ENCODE data around the gene KHSRP.

The KHSRP gene

DNA sequence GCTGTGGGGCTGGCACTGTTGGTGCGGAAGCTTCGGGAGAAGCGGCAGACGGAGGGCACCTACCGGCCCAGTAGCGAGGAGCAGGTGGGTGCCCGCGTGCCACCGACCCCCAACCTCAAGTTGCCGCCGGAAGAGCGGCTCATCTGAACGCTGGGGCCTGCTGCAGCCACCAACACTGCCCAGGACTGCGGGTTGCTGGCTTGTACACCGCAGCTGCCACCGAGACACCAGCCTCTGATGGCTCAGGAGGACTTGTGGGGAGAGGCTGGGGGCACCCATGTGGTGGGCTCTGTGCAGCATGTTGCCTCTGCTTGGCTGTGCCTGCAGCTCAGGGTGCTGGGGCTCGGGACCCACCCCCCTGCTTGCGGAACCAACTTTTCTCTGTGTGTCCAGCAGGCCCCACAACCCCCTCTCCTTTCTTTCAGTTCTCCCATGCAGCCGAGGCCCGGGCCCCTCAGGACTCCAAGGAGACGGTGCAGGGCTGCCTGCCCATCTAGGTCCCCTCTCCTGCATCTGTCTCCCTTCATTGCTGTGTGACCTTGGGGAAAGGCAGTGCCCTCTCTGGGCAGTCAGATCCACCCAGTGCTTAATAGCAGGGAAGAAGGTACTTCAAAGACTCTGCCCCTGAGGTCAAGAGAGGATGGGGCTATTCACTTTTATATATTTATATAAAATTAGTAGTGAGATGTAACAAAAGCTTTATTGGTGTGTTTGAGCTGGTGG lies 42.1 kb upstream of the KHSRP start:
- H3K4me3 ChIP-seq (ENCODE audit: low read depth, low read length), result no peak overlapping the region
- peaks cover 18% of the 10 kb centered on the region for H3K27me3 ChIP-seq (replicated peaks)
- in situ Hi-C loops (cut with HindIII; ENCODE audit: low pct_ligation_motif_present, low sequenced_read_pairs), result no loop called here
- no peak overlapping the region for H3K27ac ChIP-seq
- DNase-seq, result no peak
- TF ChIP-seq, protein P1, sequence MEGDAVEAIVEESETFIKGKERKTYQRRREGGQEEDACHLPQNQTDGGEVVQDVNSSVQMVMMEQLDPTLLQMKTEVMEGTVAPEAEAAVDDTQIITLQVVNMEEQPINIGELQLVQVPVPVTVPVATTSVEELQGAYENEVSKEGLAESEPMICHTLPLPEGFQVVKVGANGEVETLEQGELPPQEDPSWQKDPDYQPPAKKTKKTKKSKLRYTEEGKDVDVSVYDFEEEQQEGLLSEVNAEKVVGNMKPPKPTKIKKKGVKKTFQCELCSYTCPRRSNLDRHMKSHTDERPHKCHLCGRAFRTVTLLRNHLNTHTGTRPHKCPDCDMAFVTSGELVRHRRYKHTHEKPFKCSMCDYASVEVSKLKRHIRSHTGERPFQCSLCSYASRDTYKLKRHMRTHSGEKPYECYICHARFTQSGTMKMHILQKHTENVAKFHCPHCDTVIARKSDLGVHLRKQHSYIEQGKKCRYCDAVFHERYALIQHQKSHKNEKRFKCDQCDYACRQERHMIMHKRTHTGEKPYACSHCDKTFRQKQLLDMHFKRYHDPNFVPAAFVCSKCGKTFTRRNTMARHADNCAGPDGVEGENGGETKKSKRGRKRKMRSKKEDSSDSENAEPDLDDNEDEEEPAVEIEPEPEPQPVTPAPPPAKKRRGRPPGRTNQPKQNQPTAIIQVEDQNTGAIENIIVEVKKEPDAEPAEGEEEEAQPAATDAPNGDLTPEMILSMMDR (IDR thresholded peaks at IDR 0.05; ENCODE audit: low read depth, low read length, missing control alignments), result no peak
- H3K36me3 ChIP-seq (replicated peaks), result no peaks in the 10 kb centered on the region

DNA sequence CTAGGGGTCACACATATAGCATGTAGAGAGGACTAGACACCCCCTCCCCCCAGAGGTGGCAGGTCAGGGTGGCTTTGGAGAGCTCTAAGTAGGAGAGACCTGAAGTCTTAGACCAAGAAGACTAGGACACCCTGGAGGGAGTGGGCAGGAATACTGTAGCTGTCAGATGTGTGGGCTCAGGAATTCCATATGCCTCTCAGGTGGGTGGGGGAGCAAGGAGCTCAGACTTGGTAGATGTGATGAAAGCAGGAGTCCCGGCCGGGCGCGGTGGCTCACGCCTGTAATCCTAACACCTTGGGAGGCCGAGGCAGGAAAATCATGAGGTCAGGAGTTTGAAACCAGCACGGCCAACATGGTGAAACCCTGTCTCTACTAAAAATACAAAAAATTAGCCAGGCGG lies 41.1 kb upstream of the KHSRP start:
- TF ChIP-seq, protein P1 (IDR thresholded peaks at IDR 0.05; ENCODE audit: low read depth, low read length, missing control alignments), result no peak
- H3K4me3 ChIP-seq (ENCODE audit: low read depth, low read length), result no peak overlapping the region
- H3K36me3 ChIP-seq (replicated peaks), result no peaks in the 10 kb centered on the region
- H3K27ac ChIP-seq, result no peak overlapping the region
- H3K27me3 ChIP-seq (replicated peaks), result peaks cover 18% of the 10 kb centered on the region
- DNase-seq, result no peak
- in situ Hi-C loops (cut with HindIII; ENCODE audit: low pct_ligation_motif_present, low sequenced_read_pairs), result no loop called here

DNA sequence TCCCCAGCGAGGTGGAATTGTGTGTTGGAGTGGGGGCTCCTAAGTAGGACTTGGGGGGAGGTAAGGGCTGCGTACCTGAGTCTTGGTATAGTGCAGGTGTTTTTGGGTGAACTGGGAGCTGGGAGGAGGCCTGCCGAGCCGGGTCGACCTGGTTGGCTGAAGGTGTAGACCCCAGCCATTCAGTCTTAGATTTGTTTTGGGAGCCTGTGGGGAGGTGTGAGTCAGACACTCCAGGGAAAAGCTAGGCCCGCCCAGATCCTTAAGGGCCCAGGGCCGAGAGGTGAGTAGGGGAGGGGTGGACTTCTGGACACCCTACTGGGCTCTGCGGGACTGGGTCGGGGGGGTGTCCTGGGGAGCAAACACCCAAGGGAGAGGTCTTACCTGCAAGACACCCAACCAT lies 40.4 kb upstream of the KHSRP start:
- H3K36me3 ChIP-seq (replicated peaks), result no peaks in the 10 kb centered on the region
- TF ChIP-seq, protein P1 (IDR thresholded peaks at IDR 0.05; ENCODE audit: low read depth, low read length, missing control alignments), result no peak
- H3K27ac ChIP-seq, result no peak overlapping the region
- peaks cover 18% of the 10 kb centered on the region for H3K27me3 ChIP-seq (replicated peaks)
- DNase-seq, result no peak
- no peak overlapping the region for H3K4me3 ChIP-seq (ENCODE audit: low read depth, low read length)
- in situ Hi-C loops (cut with HindIII; ENCODE audit: low pct_ligation_motif_present, low sequenced_read_pairs), result no loop called here

DNA sequence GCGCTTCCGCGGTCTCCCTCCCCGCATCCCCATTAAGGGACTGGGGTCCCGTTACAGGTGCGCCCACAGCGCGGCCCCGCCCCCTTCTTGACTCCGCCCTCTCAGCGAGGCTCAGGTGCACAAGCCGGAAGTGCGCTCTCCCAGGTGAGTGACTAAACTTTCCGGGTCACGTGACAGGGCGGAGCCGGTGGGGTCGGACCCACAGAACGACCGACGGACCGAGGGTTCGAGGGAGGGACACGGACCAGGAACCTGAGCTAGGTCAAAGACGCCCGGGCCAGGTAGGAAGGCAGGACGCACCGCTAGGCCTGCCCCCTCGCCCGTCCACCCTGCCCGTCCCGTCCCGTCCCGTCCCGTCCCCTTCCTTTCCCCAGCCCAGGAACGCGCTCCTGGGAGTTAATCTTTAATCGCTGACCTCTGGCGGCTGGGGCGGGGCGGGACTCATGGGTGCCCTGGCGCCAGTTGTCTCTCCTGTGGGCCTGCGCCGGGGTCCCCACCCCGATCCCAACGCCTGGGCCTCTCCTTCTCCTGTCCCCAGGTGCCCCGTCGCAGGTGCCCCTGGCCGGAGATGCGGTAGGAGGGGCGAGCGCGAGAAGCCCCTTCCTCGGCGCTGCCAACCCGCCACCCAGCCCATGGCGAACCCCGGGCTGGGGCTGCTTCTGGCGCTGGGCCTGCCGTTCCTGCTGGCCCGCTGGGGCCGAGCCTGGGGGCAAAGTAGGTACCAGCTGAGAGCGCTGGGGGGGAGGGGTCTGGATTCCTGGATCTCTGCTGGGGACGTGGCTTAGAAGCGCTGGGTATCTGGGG lies 39.7 kb upstream of the KHSRP start, which contains the start of gene CRB3:
TSS of gene CRB3 (plus strand) at position 202 of the 804 bp plus-strand sequence. CDS start at position 633, 431 bp downstream.
- no peak for DNase-seq
- Histone ChIP-seq H3K27ac (no peak within 1 kb of the TSS), H3K4me3 (ENCODE audit: low read depth, low read length) (no peak within 1 kb of the TSS), H3K27me3 (replicated peaks) (peaks cover 18% of the 10 kb centered on the region), H3K36me3 (replicated peaks) (no peaks in the 10 kb centered on the region)
- in situ Hi-C loops (cut with HindIII; ENCODE audit: low pct_ligation_motif_present, low sequenced_read_pairs), result no loop called here
- TF ChIP-seq, protein P1 (IDR thresholded peaks at IDR 0.05; ENCODE audit: low read depth, low read length, missing control alignments), result no peak

DNA sequence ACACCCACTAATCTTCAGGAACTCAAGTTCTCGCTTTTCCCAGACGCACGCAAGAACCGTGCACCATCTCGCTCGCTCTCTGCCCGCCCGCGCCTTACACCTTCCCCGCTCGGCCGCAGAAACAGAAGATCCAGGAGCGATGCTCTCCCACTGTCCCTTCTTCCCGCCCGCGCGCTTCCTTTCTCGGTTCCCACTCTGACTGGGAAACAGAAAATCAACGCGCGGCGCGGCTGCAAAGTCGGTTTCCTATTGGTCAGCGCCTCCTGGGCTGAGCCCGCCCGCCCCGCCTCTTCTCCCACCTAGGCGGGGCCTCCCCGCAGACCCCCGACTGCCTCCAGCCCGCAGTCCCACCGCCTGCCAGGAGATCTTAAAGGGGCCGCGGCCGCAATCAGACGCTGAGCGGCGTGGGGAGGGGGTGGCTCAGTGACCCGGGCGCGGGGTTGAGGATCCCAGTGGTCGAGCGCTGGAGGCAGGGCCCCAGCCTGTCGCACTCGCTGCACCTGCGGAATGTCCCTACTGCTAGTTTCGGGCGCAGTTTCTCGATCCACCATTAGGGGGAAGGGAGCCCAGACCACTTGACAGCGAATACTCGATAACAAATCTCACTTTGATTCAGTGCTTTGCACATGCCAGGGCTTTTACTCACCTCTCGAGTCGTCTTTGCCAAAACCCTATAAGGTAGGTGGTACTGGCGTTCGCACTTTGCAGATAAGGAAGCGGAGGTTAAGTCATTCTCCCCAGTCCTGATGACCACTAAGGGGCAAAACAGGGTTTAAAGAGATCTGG lies 35.7 kb upstream of the KHSRP start:
- Histone ChIP-seq H3K27me3 (replicated peaks) (peaks cover 15% of the 10 kb centered on the region), H3K4me3 (ENCODE audit: low read depth, low read length) (peak overlapping the region; percentile 66), H3K27ac (no peak overlapping the region), H3K36me3 (replicated peaks) (no peaks in the 10 kb centered on the region)
- TF ChIP-seq, protein P1 (IDR thresholded peaks at IDR 0.05; ENCODE audit: low read depth, low read length, missing control alignments), result peak; percentile 79
- in situ Hi-C loops (cut with HindIII; ENCODE audit: low pct_ligation_motif_present, low sequenced_read_pairs), result no loop called here
- peak; percentile 99 for DNase-seq
